ENCODE data around the gene PARVA. TPM values are rescaled to one million over a fixed set of nuclear protein-coding genes. Genes with fewer than 3 reads are reported as not detected.

The PARVA gene
- total and polyA plus RNA-seq, 7 donors = 15.7 to 195 (median 110) TPM

DNA sequence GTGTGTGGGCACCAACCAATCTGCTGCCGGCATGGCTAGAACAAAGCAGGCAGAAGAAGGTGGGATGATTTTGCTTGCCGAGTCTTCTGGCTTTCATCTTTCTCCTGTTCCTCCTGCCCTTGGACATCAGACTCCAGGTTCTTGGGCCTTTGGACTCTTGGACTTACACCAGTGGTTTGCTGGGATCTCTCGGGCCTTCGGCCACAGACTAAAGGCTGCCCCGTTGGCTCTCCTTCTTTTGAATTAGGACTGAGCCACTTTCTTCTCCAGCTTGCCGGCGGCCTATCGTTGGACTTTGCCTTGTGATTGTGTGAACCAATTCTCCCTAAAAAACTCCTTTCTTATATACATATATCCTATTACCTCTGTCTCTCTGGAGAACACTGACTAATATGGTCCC lies 168.8 kb downstream of the PARVA start:
- Histone ChIP-seq H3K27ac (no peak overlapping the region), H3K4me3 (no peak overlapping the region), H3K36me3 (no peaks in the 10 kb centered on the region), H3K27me3 (no peaks in the 10 kb centered on the region), H3K4me1 (peaks cover 0 to 21% (median 17%) of the 10 kb centered on the region in 4 donors), H3K9me3 (no peaks in the 10 kb centered on the region)
- TF ChIP-seq POLR2A (IDR thresholded peaks at IDR 0.05) (no peak), POLR2AphosphoS5 (IDR thresholded peaks at IDR 0.05) (no peak), EP300 (IDR thresholded peaks at IDR 0.05) (no peak)
- TF ChIP-seq, protein P1, sequence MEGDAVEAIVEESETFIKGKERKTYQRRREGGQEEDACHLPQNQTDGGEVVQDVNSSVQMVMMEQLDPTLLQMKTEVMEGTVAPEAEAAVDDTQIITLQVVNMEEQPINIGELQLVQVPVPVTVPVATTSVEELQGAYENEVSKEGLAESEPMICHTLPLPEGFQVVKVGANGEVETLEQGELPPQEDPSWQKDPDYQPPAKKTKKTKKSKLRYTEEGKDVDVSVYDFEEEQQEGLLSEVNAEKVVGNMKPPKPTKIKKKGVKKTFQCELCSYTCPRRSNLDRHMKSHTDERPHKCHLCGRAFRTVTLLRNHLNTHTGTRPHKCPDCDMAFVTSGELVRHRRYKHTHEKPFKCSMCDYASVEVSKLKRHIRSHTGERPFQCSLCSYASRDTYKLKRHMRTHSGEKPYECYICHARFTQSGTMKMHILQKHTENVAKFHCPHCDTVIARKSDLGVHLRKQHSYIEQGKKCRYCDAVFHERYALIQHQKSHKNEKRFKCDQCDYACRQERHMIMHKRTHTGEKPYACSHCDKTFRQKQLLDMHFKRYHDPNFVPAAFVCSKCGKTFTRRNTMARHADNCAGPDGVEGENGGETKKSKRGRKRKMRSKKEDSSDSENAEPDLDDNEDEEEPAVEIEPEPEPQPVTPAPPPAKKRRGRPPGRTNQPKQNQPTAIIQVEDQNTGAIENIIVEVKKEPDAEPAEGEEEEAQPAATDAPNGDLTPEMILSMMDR (IDR thresholded peaks at IDR 0.05) = no peak
- DNase-seq = no peak
- WGBS, 2 donors = 96% methylated on average over 8 of the region's 8 CpGs
- intact Hi-C loops (cut with DNase I) = no loop called here

GRCh38 chr11:12546660-12547059 lies 169.3 kb downstream of the PARVA start:
- intact Hi-C loops (cut with DNase I) = no loop called here
- peaks cover 0 to 16% (median 11%) of the 10 kb centered on the region in 4 donors for H3K4me1 ChIP-seq
- H3K36me3 ChIP-seq = no peaks in the 10 kb centered on the region
- no peak overlapping the region for H3K27ac ChIP-seq
- no peak for TF ChIP-seq POLR2AphosphoS5 (IDR thresholded peaks at IDR 0.05)
- TF ChIP-seq, protein P1 (IDR thresholded peaks at IDR 0.05) = no peak
- TF ChIP-seq EP300 (IDR thresholded peaks at IDR 0.05) = no peak
- no peak for TF ChIP-seq POLR2A (IDR thresholded peaks at IDR 0.05)
- H3K9me3 ChIP-seq = no peaks in the 10 kb centered on the region
- H3K27me3 ChIP-seq = no peaks in the 10 kb centered on the region
- 94 to 96% methylated on average over 5 of the region's 5 CpGs for WGBS, 2 donors
- DNase-seq = no peak
- H3K4me3 ChIP-seq = no peak overlapping the region

DNA sequence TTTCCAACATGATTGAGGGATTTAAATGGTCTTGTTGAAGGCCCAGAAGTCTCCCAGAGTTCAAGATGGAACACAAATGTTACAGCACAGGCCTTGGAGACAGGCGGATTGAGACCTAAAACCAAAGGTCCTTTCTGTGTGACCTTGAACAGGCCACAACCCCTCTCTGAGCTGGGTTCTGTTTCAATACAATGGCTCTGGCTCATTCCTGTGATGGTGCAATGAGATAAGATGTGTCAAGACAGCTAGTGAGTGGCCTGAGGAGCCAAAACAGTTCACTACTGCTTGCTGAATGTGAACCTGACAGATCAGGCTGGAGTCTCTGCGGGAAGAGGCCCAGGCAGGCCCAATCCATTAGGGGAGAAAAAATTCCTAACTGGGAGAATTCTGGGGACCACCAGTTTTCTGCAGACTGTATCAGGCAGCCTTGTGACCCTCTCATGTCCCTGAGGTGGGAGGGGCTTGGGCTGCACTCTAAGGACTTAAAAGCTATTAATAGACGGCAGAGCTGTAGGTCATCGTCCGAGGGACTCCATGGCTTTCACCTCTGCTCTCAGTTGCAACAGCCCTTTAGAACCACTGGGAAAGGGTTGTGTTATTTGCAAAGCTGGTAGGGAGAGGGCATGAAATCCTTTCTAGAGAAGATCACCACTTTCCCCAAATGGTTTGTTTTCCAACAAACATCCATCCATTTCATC lies 170.7 kb downstream of the PARVA start:
- Histone ChIP-seq H3K27ac (no peak overlapping the region), H3K4me3 (no peak overlapping the region), H3K36me3 (no peaks in the 10 kb centered on the region), H3K9me3 (no peaks in the 10 kb centered on the region), H3K27me3 (no peaks in the 10 kb centered on the region), H3K4me1 (peaks cover 0 to 22% (median 8%) of the 10 kb centered on the region in 4 donors)
- WGBS, 2 donors = 89 to 91% methylated on average over 5 of the region's 5 CpGs
- intact Hi-C loops (cut with DNase I) = no loop called here
- DNase-seq = no peak
- no peak for TF ChIP-seq POLR2AphosphoS5 (IDR thresholded peaks at IDR 0.05)
- TF ChIP-seq, protein P1 (IDR thresholded peaks at IDR 0.05) = no peak
- no peak for TF ChIP-seq EP300 (IDR thresholded peaks at IDR 0.05)
- TF ChIP-seq POLR2A (IDR thresholded peaks at IDR 0.05) = no peak

- Histone ChIP-seq H3K4me3 (no peak overlapping the region), H3K36me3 (no peaks in the 10 kb centered on the region), H3K27ac (peak overlapping the region in 2 of 4 donors; percentile 12 to 28), H3K9me3 (no peaks in the 10 kb centered on the region), H3K4me1 (peaks cover 0 to 36% (median 26%) of the 10 kb centered on the region in 4 donors), H3K27me3 (no peaks in the 10 kb centered on the region)
- intact Hi-C loops (cut with DNase I) = no loop called here
- no peak for TF ChIP-seq POLR2A (IDR thresholded peaks at IDR 0.05)
- peak in 1 of 4 donors; percentile 38 for TF ChIP-seq POLR2AphosphoS5 (IDR thresholded peaks at IDR 0.05)
- 80 to 88% methylated on average over 4 of the region's 4 CpGs for whole genome bisulfite sequencing, 2 donors
- peak; percentile 80 for DNase-seq
Observed at GRCh38 chr11:12552692-12553091, 175.3 kb downstream of the PARVA start.

DNA sequence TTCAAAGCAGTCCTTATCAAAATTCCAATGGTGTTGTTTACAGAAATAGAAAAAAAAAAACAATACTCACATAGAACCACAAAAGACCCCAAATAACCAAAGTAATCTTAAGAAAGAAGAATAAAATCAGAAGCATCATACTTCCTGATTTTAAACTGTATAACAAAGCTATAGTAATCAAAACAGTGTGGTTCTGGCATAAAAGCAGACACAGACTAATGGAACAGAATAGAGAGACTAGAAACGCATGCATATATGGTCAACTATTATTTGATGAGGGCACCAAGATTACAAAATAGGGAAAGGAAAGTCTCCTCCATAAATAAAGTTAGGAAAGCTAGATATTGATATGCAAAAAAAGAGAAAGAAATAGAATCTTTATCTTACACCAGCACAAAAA lies 176.8 kb downstream of the PARVA start:
- WGBS, 2 donors = 0% methylated on average over 1 of the region's 1 CpG
- Histone ChIP-seq H3K4me3 (no peak overlapping the region), H3K4me1 (peaks cover 0 to 38% (median 28%) of the 10 kb centered on the region in 4 donors), H3K27me3 (no peaks in the 10 kb centered on the region), H3K9me3 (no peaks in the 10 kb centered on the region), H3K36me3 (no peaks in the 10 kb centered on the region), H3K27ac (no peak overlapping the region)
- TF ChIP-seq POLR2A (IDR thresholded peaks at IDR 0.05) (no peak), POLR2AphosphoS5 (IDR thresholded peaks at IDR 0.05) (no peak), EP300 (IDR thresholded peaks at IDR 0.05) (no peak)
- TF ChIP-seq, protein P1 (IDR thresholded peaks at IDR 0.05) = no peak
- intact Hi-C loops (cut with DNase I) = no loop called here
- no peak for DNase-seq

Data from sigmoid colon (tissue), 7 donors.